ENCODE data around the gene LINC01488. TPM values are rescaled to one million over a fixed set of nuclear protein-coding genes. Genes with fewer than 3 reads are reported as not detected.

LINC01488 gene
- total and polyA plus RNA-seq, 2 donors (not counting 1 experiment from before 2014, with no cell fraction given) = not detected

DNA sequence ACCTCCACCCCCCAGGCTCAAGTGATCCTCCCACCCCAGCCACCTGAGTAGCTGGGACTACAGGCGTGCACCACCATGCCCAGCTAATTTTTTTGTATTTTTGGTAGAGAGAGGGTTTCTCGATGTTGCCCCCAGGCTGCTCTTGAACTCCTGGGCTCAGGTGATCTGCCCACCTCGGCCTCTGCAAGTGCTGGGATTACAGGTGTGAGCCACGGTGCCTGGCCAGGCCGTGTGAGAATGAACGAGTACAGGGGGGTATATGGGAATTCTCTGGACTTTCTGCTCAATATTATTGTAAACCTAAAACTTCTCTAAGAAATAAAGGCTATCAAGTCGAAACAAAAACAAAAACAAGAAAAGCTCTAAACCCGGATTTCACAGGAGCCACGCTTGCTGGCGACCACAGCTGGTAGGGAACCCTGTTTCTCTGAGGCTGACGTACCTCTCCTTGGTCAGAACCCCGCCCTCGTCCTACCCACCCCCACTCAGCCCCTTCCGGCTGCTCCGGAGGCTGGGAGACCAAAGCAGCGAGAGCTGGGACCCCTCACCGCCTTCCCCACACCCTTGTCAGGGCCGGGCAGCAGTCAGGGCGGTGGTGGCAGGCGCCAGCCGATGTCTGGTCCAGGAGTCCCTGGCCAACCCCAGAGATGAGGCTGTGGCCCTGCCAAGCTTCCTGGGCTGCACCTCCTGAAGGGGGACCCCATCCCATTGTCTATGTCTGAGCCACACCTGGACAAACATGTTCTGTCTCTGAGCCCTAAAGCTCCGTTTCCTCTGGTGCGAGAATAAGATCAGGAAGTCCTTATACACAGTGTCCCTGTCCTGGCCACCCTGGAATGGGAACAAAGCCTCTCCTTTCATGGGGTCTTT is 52.1 kb downstream of the LINC01488 start:
- Histone ChIP-seq H3K9me3 (ENCODE audit: control extremely low read depth in 1 of 3, control insufficient read depth in 2 of 3, insufficient read depth in 1 of 3, low read length in 2 of 3) (no peaks in the 10 kb centered on the region), H3K4me3 (ENCODE audit: control extremely low read depth in 1 of 5, extremely low read depth in 1 of 5, insufficient read depth in 1 of 5, low read depth in 2 of 5, low read length in 4 of 5) (no peak overlapping the region), H3K9ac (ENCODE audit: low read length) (no peak overlapping the region), H2AFZ (ENCODE audit: insufficient read depth, low read depth, low read length, poor library complexity, severe bottlenecking) (no peak overlapping the region), H3K4me2 (replicated peaks; ENCODE audit: low read depth, low read length, poor library complexity, severe bottlenecking) (no peak overlapping the region), H3K79me2 (ENCODE audit: control insufficient read depth, insufficient read depth, low read length) (no peaks in the 10 kb centered on the region), H3K27ac (ENCODE audit: low read length in 2 of 2) (no peak overlapping the region), H3K4me1 (ENCODE audit: control insufficient read depth in 2 of 2, insufficient read depth in 2 of 2, low read length in 2 of 2) (peaks cover 28 to 32% of the 10 kb centered on the region in 2 donors), H3K27me3 (replicated peaks in 1 of 4; ENCODE audit: control extremely low read depth in 1 of 4, control insufficient read depth in 3 of 4, insufficient read depth in 4 of 4, low read length in 3 of 4) (no peaks in the 10 kb centered on the region), H3K36me3 (replicated peaks in 1 of 2; ENCODE audit: control extremely low read depth in 1 of 2, control insufficient read depth in 1 of 2, extremely low read depth in 1 of 2, insufficient read depth in 2 of 2, low read length in 1 of 2) (no peaks in the 10 kb centered on the region), H4K20me1 (ENCODE audit: control insufficient read depth, insufficient read depth, low read length, poor library complexity, severe bottlenecking) (no peaks in the 10 kb centered on the region)
- H3K27me3 Mint-ChIP-seq = peaks cover 4% of the 10 kb centered on the region
- intact Hi-C loops (cut with micrococcal nuclease) = no loop called here
- no peaks in the 10 kb centered on the region for H3K9me3 Mint-ChIP-seq (ENCODE audit: insufficient read depth)
- POLR2A ChIA-PET = no interaction called here
- WGBS (ENCODE audit: insufficient coverage) = 90% methylated on average over 17 of the region's 23 CpGs
- no peak for TF ChIP-seq EZH2 (IDR thresholded peaks at IDR 0.05; ENCODE audit: borderline replicate concordance, insufficient read depth, low read depth, low read length, poor library complexity, severe bottlenecking)
- no peak for TF ChIP-seq CTCF (IDR thresholded peaks at IDR 0.05)
- CTCF ChIA-PET = no interaction called here
- H3K4me1 Mint-ChIP-seq = peaks cover 33% of the 10 kb centered on the region
- no peak overlapping the region for H3K27ac Mint-ChIP-seq
- H3K4me3 Mint-ChIP-seq = no peak overlapping the region
- no peak for ATAC-seq (ENCODE audit: low read depth)
- no peak for DNase-seq

- ATAC-seq (ENCODE audit: low read depth) (no peak), DNase-seq (no peak)
- Histone ChIP-seq H3K4me1 (ENCODE audit: control insufficient read depth in 2 of 2, insufficient read depth in 2 of 2, low read length in 2 of 2) (peaks cover 28 to 31% of the 10 kb centered on the region in 2 donors), H3K27ac (ENCODE audit: low read length in 2 of 2) (no peak overlapping the region), H3K4me3 (ENCODE audit: control extremely low read depth in 1 of 5, extremely low read depth in 1 of 5, insufficient read depth in 1 of 5, low read depth in 2 of 5, low read length in 4 of 5) (no peak overlapping the region), H3K4me2 (replicated peaks; ENCODE audit: low read depth, low read length, poor library complexity, severe bottlenecking) (no peak overlapping the region), H3K36me3 (replicated peaks in 1 of 2; ENCODE audit: control extremely low read depth in 1 of 2, control insufficient read depth in 1 of 2, extremely low read depth in 1 of 2, insufficient read depth in 2 of 2, low read length in 1 of 2) (no peaks in the 10 kb centered on the region), H3K9me3 (ENCODE audit: control extremely low read depth in 1 of 3, control insufficient read depth in 2 of 3, insufficient read depth in 1 of 3, low read length in 2 of 3) (no peaks in the 10 kb centered on the region), H3K79me2 (ENCODE audit: control insufficient read depth, insufficient read depth, low read length) (no peaks in the 10 kb centered on the region), H3K9ac (ENCODE audit: low read length) (no peak overlapping the region), H3K27me3 (replicated peaks in 1 of 4; ENCODE audit: control extremely low read depth in 1 of 4, control insufficient read depth in 3 of 4, insufficient read depth in 4 of 4, low read length in 3 of 4) (no peaks in the 10 kb centered on the region), H4K20me1 (ENCODE audit: control insufficient read depth, insufficient read depth, low read length, poor library complexity, severe bottlenecking) (no peaks in the 10 kb centered on the region), H2AFZ (ENCODE audit: insufficient read depth, low read depth, low read length, poor library complexity, severe bottlenecking) (no peak overlapping the region)
- Mint-ChIP-seq H3K4me1 (peaks cover 31% of the 10 kb centered on the region), H3K27me3 (peaks cover 4% of the 10 kb centered on the region), H3K27ac (no peak overlapping the region), H3K4me3 (no peak overlapping the region), H3K9me3 (ENCODE audit: insufficient read depth) (no peaks in the 10 kb centered on the region)
- ChIA-PET CTCF (no interaction called here), POLR2A (no interaction called here)
- 95% methylated on average over 14 of the region's 14 CpGs for WGBS (ENCODE audit: insufficient coverage)
- TF ChIP-seq EZH2 (IDR thresholded peaks at IDR 0.05; ENCODE audit: borderline replicate concordance, insufficient read depth, low read depth, low read length, poor library complexity, severe bottlenecking) (no peak), CTCF (IDR thresholded peaks at IDR 0.05) (no peak)
- intact Hi-C loops (cut with micrococcal nuclease) = no loop called here
These were observed 52.7 kb downstream of the LINC01488 start for GRCh38 chr11:69534166-69534530.

All from B cell (primary cell).